Uterus (tissue), 4 donors: ENCODE measurements around the gene NBAS. TPM values are rescaled to one million over a fixed set of nuclear protein-coding genes. Genes with fewer than 3 reads are reported as not detected.
"Not testable (repeated sequence)": the region's sequence is repeated elsewhere in the genome, so short reads cannot be mapped to it uniquely, and the experiment has no call there.

Source experiments
- DNase-seq, 2 donors: peaks; one replicate each; pipeline ENCODE4 v3.0.0-alpha.2; 2019 to 2020
- H3K27ac ChIP-seq, 2 donors: fragments of 200-600 bp; sonication (generic); 1 replicate in 1 of 2; 2 replicates in 1 of 2; pipeline ENCODE4 v1.5.1; 2016 to 2018
- H3K27me3 ChIP-seq, 2 donors: fragments of 200-600 bp; sonication (generic); one replicate each; pipeline ENCODE4 v1.5.1; 2018 to 2019; ENCODE audit warnings: control low read depth in 1 of 2
- H3K36me3 ChIP-seq, 2 donors: fragments of 200-600 bp; sonication (generic); one replicate each; pipeline ENCODE4 v1.5.1; 2019; ENCODE audit warnings: control low read depth in 1 of 2
- H3K4me1 ChIP-seq, 2 donors: fragments of 200-600 bp; sonication (generic); one replicate each; pipeline ENCODE4 v1.5.1; 2018 to 2019; ENCODE audit warnings: control low read depth in 1 of 2
- H3K4me3 ChIP-seq, 2 donors: fragments of 200-600 bp; sonication (generic); 1 replicate in 1 of 2; 2 replicates in 1 of 2; pipeline ENCODE4 v1.5.1; 2018 to 2019; ENCODE audit warnings: mild to moderate bottlenecking in 1 of 2
- H3K9me3 ChIP-seq, 2 donors: fragments of 200-600 bp; sonication (generic); one replicate each; pipeline ENCODE4 v1.5.1; 2019; ENCODE audit warnings: control low read depth in 1 of 2
- CTCF ChIP-seq, 4 experiments: fragments of 200-600 bp in 2 of 4; fragments of 450-650 bp in 2 of 4; sonication (generic) in 2 of 4; IDR thresholded peaks; one replicate each; pipeline ENCODE4 v1.5.1; 2016 to 2019; ENCODE audit warnings: antibody characterized with exemption in 4 of 4, mild to moderate bottlenecking in 2 of 4, moderate library complexity in 1 of 4
- POLR2A ChIP-seq, 2 donors: fragments of 450-650 bp; IDR thresholded peaks; one replicate each; pipeline ENCODE4 v1.6.1; 2016; ENCODE audit warnings: antibody characterized with exemption in 2 of 2, mild to moderate bottlenecking in 1 of 2, moderate library complexity in 1 of 2
- intact Hi-C: fragments of 100-400 bp; cut with DNase I; formaldehyde crosslinking; loops from one replicate; pipeline ENCODE4 v1.15.1; 2023; ENCODE audit warnings: low total_unique reads
- total RNA-seq, 4 donors: library from RNA; depleted of rRNA in 3 of 4; stranded (reverse); fragments of >200 nt in 3 of 4; gene quantifications; one replicate each; pipeline versions ENCODE4 v1.1.0 to v1.2.4, GENCODE V29; 2014 to 2023
- donor health status: DM: yes; HTN: yes; CAD: no.

NBAS gene
- total RNA-seq, 4 donors from 2014 or later: 36.2 to 93.5 (median 49.5) TPM

- no peak for DNase-seq
- no peak for TF ChIP-seq POLR2A (IDR thresholded peaks at IDR 0.05)
- no peak for TF ChIP-seq CTCF (IDR thresholded peaks at IDR 0.05)
- intact Hi-C loops: no loop called here
Measured at GRCh38 chr2:15212249-15212648, 348.9 kb downstream of the NBAS start.

GRCh38 chr2:15210542-15210941 lies 350.6 kb downstream of the NBAS start:
- DNase-seq, H3K36me3 ChIP-seq, intact Hi-C loops, H3K9me3 ChIP-seq, H3K27me3 ChIP-seq, H3K4me1 ChIP-seq, H3K4me3 ChIP-seq, H3K27ac ChIP-seq: not testable (repeated sequence)

More at GRCh38 chr2:15212249-15212648, 348.9 kb downstream of the NBAS start:
- Histone ChIP-seq H3K27ac (no peak overlapping the region), H3K9me3 (no peaks in the 10 kb centered on the region), H3K27me3 (no peaks in the 10 kb centered on the region), H3K36me3 (no peaks in the 10 kb centered on the region), H3K4me1 (no peaks in the 10 kb centered on the region), H3K4me3 (no peak overlapping the region)

GRCh38 chr2:15206419-15206818 lies 354.7 kb downstream of the NBAS start:
- no peak overlapping the region for H3K4me3 ChIP-seq
- no peaks in the 10 kb centered on the region for H3K36me3 ChIP-seq
- no peaks in the 10 kb centered on the region for H3K27me3 ChIP-seq
- intact Hi-C loops: no loop called here
- no peak overlapping the region for H3K27ac ChIP-seq
- H3K4me1 ChIP-seq: no peaks in the 10 kb centered on the region
- DNase-seq: no peak
- H3K9me3 ChIP-seq: no peaks in the 10 kb centered on the region
- TF ChIP-seq POLR2A (IDR thresholded peaks at IDR 0.05) (no peak), CTCF (IDR thresholded peaks at IDR 0.05) (no peak)

- intact Hi-C loops: no loop called here
- TF ChIP-seq CTCF (IDR thresholded peaks at IDR 0.05): no peak
- TF ChIP-seq POLR2A (IDR thresholded peaks at IDR 0.05): no peak
- DNase-seq: no peak
- Histone ChIP-seq H3K36me3 (no peaks in the 10 kb centered on the region), H3K27me3 (no peaks in the 10 kb centered on the region), H3K4me1 (no peaks in the 10 kb centered on the region), H3K27ac (no peak overlapping the region), H3K4me3 (no peak overlapping the region), H3K9me3 (no peaks in the 10 kb centered on the region)
Measured at GRCh38 chr2:15205562-15205961, 355.6 kb downstream of the NBAS start.

GRCh38 chr2:15201009-15201408 lies 360.1 kb downstream of the NBAS start:
- intact Hi-C loops: no loop called here
- DNase-seq: no peak
- Histone ChIP-seq H3K4me1 (no peaks in the 10 kb centered on the region), H3K4me3 (no peak overlapping the region), H3K27ac (no peak overlapping the region), H3K36me3 (no peaks in the 10 kb centered on the region), H3K27me3 (no peaks in the 10 kb centered on the region), H3K9me3 (no peaks in the 10 kb centered on the region)
- TF ChIP-seq CTCF (IDR thresholded peaks at IDR 0.05): no peak

GRCh38 chr2:15200581-15200980 lies 360.6 kb downstream of the NBAS start:
- no peak overlapping the region for H3K27ac ChIP-seq
- no peak overlapping the region for H3K4me3 ChIP-seq
- H3K4me1 ChIP-seq: no peaks in the 10 kb centered on the region
- H3K9me3 ChIP-seq: no peaks in the 10 kb centered on the region
- H3K36me3 ChIP-seq: no peaks in the 10 kb centered on the region
- H3K27me3 ChIP-seq: no peaks in the 10 kb centered on the region
- no peak for DNase-seq
- intact Hi-C loops: no loop called here
- TF ChIP-seq CTCF (IDR thresholded peaks at IDR 0.05) (no peak), POLR2A (IDR thresholded peaks at IDR 0.05) (no peak)
